Measurements from ENCODE around the gene ESRRA. TPM values are rescaled to one million over a fixed set of nuclear protein-coding genes. Genes with fewer than 3 reads are reported as not detected.
A peak's percentile ranks its signal among the peaks of the same experiment; 100 is the strongest.

ESRRA gene
- total and polyA plus RNA-seq, 9 of the 15 experiments (the other 6 are each of a cell fraction or from before 2014, with no cell fraction given) = 0.27 to 89.7 (median 23.7) TPM

DNA sequence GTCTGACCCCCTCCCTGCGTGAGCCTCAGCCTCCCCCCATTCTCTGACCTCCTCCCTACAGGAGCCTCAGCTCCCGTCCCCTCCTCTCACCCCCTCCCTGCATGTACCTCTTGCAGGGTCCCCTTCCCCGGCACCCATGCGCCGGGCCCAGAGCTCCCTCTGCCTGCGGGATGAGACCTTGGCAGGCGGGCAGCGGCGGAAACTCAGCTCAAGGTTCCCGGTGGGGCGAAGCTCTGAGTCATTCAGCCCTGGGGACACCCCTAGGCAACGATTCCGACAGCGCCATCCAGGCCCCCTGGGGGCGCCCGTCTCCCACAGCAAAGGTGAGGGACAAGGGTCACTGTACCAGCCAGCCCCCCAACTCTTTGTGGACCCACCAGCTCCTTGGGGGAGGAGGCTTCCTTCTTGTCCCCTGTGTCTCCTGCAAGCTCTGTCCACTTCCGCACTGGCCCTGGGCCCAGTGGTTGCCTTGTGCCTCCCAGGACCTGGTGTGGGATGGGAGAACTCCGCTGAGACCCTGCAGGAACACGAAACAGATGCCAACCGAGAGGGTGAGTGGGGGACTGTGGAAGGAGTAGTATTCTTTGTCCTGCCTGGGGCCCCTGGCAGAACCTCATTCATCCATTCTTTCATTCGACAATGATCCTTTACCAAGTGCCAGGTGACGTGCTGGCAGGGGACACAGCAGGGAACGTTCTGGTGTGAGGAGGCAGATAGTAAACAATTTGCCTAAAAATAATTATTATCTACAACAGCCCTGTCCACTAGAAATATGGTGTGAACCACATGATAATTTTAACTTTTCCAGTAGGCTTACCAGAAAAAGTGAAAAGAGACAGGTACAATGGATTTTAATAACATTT is 50.0 kb downstream of the ESRRA start (continued):
- TF ChIP-seq, protein P1, sequence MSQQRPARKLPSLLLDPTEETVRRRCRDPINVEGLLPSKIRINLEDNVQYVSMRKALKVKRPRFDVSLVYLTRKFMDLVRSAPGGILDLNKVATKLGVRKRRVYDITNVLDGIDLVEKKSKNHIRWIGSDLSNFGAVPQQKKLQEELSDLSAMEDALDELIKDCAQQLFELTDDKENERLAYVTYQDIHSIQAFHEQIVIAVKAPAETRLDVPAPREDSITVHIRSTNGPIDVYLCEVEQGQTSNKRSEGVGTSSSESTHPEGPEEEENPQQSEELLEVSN (IDR thresholded peaks at IDR 0.05; ENCODE audit: borderline replicate concordance in 1 of 2, extremely low read depth in 1 of 2, insufficient read depth in 1 of 2, insufficient read length in 1 of 2, low read depth in 1 of 2, low read length in 1 of 2, poor library complexity in 1 of 2, severe bottlenecking in 1 of 2) = peak in 1 of 2 experiments; percentile 15
- TF ChIP-seq FIP1L1 (IDR thresholded peaks at IDR 0.05; ENCODE audit: low read depth, low read length, poor library complexity, severe bottlenecking) (no peak), RBFOX2 (IDR thresholded peaks at IDR 0.05; ENCODE audit: low read depth, low read length) (peak; percentile 80), NR2C1 (IDR thresholded peaks at IDR 0.05) (peak; percentile 82), NR2C1 (tag; IDR thresholded peaks at IDR 0.05) (peak; percentile 70), TGIF2 (CRISPR knock-in tag; IDR thresholded peaks at IDR 0.05) (no peak), NRF1 (conservative IDR thresholded peaks at IDR 0.05 in 1 of 2, IDR thresholded peaks at IDR 0.05 in 1 of 2) (peak; percentile 60 to 71), SREBF1 (IDR thresholded peaks at IDR 0.05; ENCODE audit: borderline replicate concordance, low read depth, low read length) (peak; percentile 68; the same call in 1 of the 2 replicates), ZNF253 (CRISPR knock-in tag; conservative IDR thresholded peaks at IDR 0.05) (no peak), ZNF655 (CRISPR knock-in tag; IDR thresholded peaks at IDR 0.05) (no peak), NCOA6 (IDR thresholded peaks at IDR 0.05) (no peak), PTBP1 (IDR thresholded peaks at IDR 0.05; ENCODE audit: low read depth, low read length) (no peak), MTA3 (IDR thresholded peaks at IDR 0.05; ENCODE audit: borderline replicate concordance) (peak; percentile 94), ZNF76 (CRISPR knock-in tag; IDR thresholded peaks at IDR 0.05; ENCODE audit: borderline replicate concordance) (peak; percentile 44; the same call in 1 of the 2 replicates), CCAR2 (IDR thresholded peaks at IDR 0.05; ENCODE audit: low read depth, low read length) (no peak), EHMT2 (IDR thresholded peaks at IDR 0.05) (peak; percentile 29; the same call in 1 of the 2 replicates), ZFPM2 (CRISPR knock-in tag; IDR thresholded peaks at IDR 0.05) (no peak)
- TF ChIP-seq, protein P2, sequence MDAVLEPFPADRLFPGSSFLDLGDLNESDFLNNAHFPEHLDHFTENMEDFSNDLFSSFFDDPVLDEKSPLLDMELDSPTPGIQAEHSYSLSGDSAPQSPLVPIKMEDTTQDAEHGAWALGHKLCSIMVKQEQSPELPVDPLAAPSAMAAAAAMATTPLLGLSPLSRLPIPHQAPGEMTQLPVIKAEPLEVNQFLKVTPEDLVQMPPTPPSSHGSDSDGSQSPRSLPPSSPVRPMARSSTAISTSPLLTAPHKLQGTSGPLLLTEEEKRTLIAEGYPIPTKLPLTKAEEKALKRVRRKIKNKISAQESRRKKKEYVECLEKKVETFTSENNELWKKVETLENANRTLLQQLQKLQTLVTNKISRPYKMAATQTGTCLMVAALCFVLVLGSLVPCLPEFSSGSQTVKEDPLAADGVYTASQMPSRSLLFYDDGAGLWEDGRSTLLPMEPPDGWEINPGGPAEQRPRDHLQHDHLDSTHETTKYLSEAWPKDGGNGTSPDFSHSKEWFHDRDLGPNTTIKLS (IDR thresholded peaks at IDR 0.05; ENCODE audit: borderline replicate concordance, low read depth) = peak; percentile 47; the same call in 1 of the 2 replicates
- TF ChIP-seq, protein P3, sequence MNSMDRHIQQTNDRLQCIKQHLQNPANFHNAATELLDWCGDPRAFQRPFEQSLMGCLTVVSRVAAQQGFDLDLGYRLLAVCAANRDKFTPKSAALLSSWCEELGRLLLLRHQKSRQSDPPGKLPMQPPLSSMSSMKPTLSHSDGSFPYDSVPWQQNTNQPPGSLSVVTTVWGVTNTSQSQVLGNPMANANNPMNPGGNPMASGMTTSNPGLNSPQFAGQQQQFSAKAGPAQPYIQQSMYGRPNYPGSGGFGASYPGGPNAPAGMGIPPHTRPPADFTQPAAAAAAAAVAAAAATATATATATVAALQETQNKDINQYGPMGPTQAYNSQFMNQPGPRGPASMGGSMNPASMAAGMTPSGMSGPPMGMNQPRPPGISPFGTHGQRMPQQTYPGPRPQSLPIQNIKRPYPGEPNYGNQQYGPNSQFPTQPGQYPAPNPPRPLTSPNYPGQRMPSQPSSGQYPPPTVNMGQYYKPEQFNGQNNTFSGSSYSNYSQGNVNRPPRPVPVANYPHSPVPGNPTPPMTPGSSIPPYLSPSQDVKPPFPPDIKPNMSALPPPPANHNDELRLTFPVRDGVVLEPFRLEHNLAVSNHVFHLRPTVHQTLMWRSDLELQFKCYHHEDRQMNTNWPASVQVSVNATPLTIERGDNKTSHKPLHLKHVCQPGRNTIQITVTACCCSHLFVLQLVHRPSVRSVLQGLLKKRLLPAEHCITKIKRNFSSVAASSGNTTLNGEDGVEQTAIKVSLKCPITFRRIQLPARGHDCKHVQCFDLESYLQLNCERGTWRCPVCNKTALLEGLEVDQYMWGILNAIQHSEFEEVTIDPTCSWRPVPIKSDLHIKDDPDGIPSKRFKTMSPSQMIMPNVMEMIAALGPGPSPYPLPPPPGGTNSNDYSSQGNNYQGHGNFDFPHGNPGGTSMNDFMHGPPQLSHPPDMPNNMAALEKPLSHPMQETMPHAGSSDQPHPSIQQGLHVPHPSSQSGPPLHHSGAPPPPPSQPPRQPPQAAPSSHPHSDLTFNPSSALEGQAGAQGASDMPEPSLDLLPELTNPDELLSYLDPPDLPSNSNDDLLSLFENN (IDR thresholded peaks at IDR 0.05; ENCODE audit: low read depth in 2 of 2, low read length in 2 of 2) = no peak; a peak in 1 of 4 replicates
